SU-DHL-6 (cell line): ENCODE results near the gene ARMC8.

Experiments used
- CTCF ChIP-seq: fragments of 200-600 bp; sonication (generic); IDR thresholded peaks from one replicate; pipeline ENCODE4 v1.5.1; 2017; ENCODE audit warnings: antibody characterized with exemption, mild to moderate bottlenecking, low read length, moderate library complexity; ENCODE audit not compliant: insufficient read depth, poor library complexity, severe bottlenecking
- EZH2phosphoT487 ChIP-seq: fragments of 200-600 bp; sonication (generic), shearing (Covaris generic); conservative IDR thresholded peaks from 2 replicates; pipeline ENCODE4 v1.6.1; 2018; ENCODE audit warnings: mild to moderate bottlenecking, antibody characterized with exemption, low read length, moderate library complexity, mixed read lengths

DNA sequence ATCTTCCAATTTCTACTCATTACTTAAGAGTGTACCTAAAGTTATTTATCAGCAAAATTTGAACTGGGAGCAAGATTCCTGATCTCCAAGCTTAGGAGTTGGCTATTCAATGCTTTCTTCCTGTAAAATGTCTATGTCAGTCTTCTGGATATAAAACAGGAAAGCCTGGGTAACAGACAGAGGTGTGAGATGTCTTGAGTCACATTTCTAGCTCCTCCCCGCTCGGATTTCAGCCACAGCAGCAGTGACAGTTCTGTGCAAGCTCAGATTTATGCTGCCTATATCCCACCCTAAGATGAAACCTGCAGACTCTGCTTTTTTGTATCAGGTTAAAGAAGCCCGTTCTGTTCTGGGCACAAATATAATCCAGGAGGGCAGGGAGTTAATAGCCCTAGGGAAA lies 2.1 kb upstream of the ARMC8 start:
- TF ChIP-seq CTCF (no peak), EZH2phosphoT487 (no peak)
